ENCODE results near the gene STUB1.

The STUB1 gene

DNA sequence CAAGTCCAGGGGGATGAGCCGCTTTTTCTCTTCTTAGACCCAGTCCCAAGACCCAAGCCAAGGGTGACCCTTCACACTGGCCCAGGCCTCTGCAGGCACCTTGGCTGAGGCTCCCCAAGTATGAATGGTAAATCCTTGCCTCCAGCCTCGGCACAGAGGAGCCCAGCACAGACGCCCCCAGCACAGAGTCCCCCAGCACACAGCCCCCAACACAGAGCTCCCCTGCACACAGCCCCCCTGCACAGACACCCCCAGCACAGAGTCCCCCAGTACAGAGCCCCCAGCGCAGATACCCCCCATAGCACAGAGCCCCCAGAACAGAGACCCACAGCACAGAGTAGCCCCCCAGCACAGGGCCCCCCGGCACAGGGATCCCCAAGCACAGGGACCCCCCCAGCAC is 39.6 kb upstream of the STUB1 start:
- Histone ChIP-seq H3K27me3 (ENCODE audit: insufficient read depth, low read depth) (no peaks in the 10 kb centered on the region), H3K4me3 (IDR thresholded peaks at IDR 0.05; ENCODE audit: insufficient read depth, low read depth, low read length) (no peak overlapping the region), H3K4me1 (ENCODE audit: low read depth, poor library complexity, severe bottlenecking) (peaks cover 18% of the 10 kb centered on the region), H3K9ac (peak overlapping the region; percentile 85; the same call in 1 of the 2 replicates), H3K79me2 (ENCODE audit: insufficient read depth, low read depth) (peaks cover 23% of the 10 kb centered on the region), H3K4me2 (peak overlapping the region; percentile 96; the same call in 1 of the 2 replicates), H4K20me1 (ENCODE audit: insufficient read depth) (no peaks in the 10 kb centered on the region), H2AFZ (ENCODE audit: low read depth) (no peak overlapping the region), H3K36me3 (ENCODE audit: insufficient read depth) (no peaks in the 10 kb centered on the region), H3K27ac (no peak overlapping the region)
- TF ChIP-seq, protein P1, sequence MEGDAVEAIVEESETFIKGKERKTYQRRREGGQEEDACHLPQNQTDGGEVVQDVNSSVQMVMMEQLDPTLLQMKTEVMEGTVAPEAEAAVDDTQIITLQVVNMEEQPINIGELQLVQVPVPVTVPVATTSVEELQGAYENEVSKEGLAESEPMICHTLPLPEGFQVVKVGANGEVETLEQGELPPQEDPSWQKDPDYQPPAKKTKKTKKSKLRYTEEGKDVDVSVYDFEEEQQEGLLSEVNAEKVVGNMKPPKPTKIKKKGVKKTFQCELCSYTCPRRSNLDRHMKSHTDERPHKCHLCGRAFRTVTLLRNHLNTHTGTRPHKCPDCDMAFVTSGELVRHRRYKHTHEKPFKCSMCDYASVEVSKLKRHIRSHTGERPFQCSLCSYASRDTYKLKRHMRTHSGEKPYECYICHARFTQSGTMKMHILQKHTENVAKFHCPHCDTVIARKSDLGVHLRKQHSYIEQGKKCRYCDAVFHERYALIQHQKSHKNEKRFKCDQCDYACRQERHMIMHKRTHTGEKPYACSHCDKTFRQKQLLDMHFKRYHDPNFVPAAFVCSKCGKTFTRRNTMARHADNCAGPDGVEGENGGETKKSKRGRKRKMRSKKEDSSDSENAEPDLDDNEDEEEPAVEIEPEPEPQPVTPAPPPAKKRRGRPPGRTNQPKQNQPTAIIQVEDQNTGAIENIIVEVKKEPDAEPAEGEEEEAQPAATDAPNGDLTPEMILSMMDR (conservative IDR thresholded peaks at IDR 0.05; ENCODE audit: low read depth, low read length), result no peak

DNA sequence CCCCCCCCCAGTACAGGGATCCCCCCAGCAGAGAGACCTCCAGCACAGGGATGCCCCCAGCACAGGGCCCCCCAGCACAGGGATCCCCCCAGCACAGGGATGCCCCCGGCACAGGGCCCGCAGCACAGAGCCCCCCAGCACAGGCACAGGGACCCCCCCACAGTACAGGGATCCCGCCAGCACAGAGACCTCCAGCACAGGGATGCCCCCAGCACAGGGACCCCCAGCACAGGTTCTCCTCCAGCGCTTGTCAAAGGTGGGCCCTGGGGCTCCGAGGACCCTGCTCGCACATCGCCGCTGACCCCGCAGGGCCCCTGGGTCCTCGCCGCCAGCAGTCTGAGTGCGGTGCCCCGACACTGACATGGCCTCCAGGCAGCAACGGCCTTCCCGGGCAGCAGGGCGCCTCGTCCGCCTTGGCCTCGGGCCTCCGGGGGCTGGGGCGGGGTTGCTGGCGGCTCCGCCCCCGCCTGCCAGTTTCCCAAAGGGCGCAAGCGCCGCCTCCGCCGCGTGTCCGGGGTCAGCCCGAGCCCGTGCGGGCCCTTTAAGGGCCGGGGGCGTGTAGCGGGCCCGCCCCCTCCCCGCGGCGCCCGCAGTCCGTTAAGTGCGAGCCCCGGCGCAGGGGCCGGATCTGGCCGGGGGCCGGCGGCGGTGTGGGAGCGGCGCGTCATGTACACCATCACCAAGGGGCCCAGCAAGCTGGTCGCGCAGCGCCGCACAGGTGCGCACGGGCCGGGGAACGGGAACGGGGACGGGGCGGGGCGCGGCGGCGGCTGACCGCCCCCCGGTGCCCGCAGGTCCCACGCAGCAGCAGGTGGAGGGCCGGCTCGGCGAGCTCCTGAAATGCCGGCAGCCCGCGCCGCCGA is 38.7 kb upstream of the STUB1 start, which contains the start of gene MCRIP2:
Gene MCRIP2 (plus strand): TSS at position 503 of the 863 bp plus-strand sequence. CDS start 164 bp downstream, at position 667.
- Histone ChIP-seq H2AFZ (ENCODE audit: low read depth) (peak within 1 kb of the TSS; percentile 85), H3K9ac (peak within 1 kb of the TSS; percentile 85), H3K79me2 (ENCODE audit: insufficient read depth, low read depth) (peaks cover 19% of the 10 kb centered on the region), H3K4me2 (peak within 1 kb of the TSS; percentile 96), H3K4me3 (IDR thresholded peaks at IDR 0.05; ENCODE audit: insufficient read depth, low read depth, low read length) (peak within 1 kb of the TSS; percentile 39), H3K36me3 (ENCODE audit: insufficient read depth) (no peaks in the 10 kb centered on the region), H3K27ac (peak within 1 kb of the TSS; percentile 77), H4K20me1 (ENCODE audit: insufficient read depth) (no peaks in the 10 kb centered on the region), H3K4me1 (ENCODE audit: low read depth, poor library complexity, severe bottlenecking) (peaks cover 18% of the 10 kb centered on the region), H3K27me3 (ENCODE audit: insufficient read depth, low read depth) (no peaks in the 10 kb centered on the region)
- TF ChIP-seq, protein P1 (conservative IDR thresholded peaks at IDR 0.05; ENCODE audit: low read depth, low read length), result no peak

DNA sequence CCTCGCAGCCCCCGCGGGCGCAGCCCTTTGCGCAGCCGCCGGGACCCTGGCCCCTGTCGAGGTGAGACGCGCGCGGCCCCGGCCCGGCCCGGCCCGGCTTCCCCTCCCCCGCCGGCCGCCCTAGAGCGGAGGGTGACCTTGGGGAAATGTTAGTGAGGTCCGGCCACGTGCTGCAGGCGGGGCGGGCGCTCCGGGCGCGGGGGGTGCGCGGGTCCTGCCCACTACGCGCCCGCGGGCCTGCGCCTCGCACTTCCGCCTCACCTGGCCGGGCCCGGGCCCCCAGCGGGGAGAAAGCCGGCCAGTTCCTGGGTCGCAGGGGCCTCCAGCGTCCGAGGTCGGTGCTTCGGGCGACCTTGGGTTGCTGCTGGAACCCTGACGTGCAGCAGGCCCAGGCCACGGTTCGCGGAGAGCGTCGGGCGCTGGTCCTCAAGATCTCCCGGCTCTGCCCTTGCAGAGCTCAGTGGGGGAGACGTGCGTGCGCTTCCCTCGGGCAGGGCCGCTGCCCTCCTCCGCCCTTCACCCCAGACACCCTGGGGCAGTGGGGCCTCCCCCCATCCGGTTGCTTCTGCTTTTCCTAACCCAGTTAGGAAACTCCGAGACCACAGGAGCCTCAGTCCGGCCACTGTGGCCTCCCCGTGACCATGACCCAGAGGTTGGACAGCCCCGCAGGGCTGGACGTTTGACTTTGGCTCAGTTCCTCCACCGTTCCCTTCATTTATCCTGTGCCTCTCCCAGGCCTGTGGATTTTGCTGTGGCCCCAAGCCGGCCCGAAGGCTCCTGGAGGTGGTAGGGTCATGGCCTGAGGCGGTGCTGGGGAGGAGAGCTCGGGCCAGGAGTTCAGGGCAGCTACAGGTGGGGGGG is 37.8 kb upstream of the STUB1 start:
- H3K27ac ChIP-seq, result peak overlapping the region; percentile 77

DNA sequence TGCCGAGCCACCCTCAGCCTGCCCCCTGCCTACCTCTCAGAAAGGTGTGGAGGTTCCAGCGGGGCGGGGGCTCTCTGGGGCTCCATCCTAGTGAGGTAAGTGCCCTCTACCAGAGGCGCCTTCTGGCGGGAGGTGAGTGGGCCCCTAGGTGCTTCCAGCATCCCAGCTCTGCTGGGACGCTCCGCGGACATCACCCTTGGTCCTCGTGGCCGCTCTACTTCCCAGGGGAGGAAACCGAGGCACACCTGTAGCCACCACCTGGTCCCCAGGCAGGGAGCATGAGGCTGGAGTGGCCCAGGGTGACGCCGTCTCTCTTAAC is 37.2 kb upstream of the STUB1 start:
- Histone ChIP-seq H3K4me3 (IDR thresholded peaks at IDR 0.05; ENCODE audit: insufficient read depth, low read depth, low read length) (no peak overlapping the region), H2AFZ (ENCODE audit: low read depth) (no peak overlapping the region), H4K20me1 (ENCODE audit: insufficient read depth) (no peaks in the 10 kb centered on the region), H3K79me2 (ENCODE audit: insufficient read depth, low read depth) (peaks cover 19% of the 10 kb centered on the region), H3K27me3 (ENCODE audit: insufficient read depth, low read depth) (no peaks in the 10 kb centered on the region), H3K4me2 (peak overlapping the region; percentile 96), H3K4me1 (ENCODE audit: low read depth, poor library complexity, severe bottlenecking) (peaks cover 15% of the 10 kb centered on the region), H3K36me3 (ENCODE audit: insufficient read depth) (no peaks in the 10 kb centered on the region), H3K27ac (no peak overlapping the region; the same call in 1 of the 2 replicates), H3K9ac (peak overlapping the region; percentile 85; the same call in 1 of the 2 replicates)
- TF ChIP-seq, protein P1 (conservative IDR thresholded peaks at IDR 0.05; ENCODE audit: low read depth, low read length), result no peak

More for the DNA sequence above, 37.8 kb upstream of the STUB1 start:
- H3K4me1 ChIP-seq (ENCODE audit: low read depth, poor library complexity, severe bottlenecking), result peaks cover 16% of the 10 kb centered on the region
- TF ChIP-seq, protein P1 (conservative IDR thresholded peaks at IDR 0.05; ENCODE audit: low read depth, low read length), result no peak
- H3K4me2 ChIP-seq, result peak overlapping the region; percentile 96
- H3K79me2 ChIP-seq (ENCODE audit: insufficient read depth, low read depth), result peaks cover 19% of the 10 kb centered on the region
- peak overlapping the region; percentile 85 for H2AFZ ChIP-seq (ENCODE audit: low read depth)
- H4K20me1 ChIP-seq (ENCODE audit: insufficient read depth), result no peaks in the 10 kb centered on the region
- no peaks in the 10 kb centered on the region for H3K27me3 ChIP-seq (ENCODE audit: insufficient read depth, low read depth)
- H3K4me3 ChIP-seq (IDR thresholded peaks at IDR 0.05; ENCODE audit: insufficient read depth, low read depth, low read length), result peak overlapping the region; percentile 39
- H3K36me3 ChIP-seq (ENCODE audit: insufficient read depth), result no peaks in the 10 kb centered on the region
- H3K9ac ChIP-seq, result peak overlapping the region; percentile 85
